Adrenal gland (tissue), 12 donors: ENCODE data around the gene COL23A1. TPM values are rescaled to one million over a fixed set of nuclear protein-coding genes. Genes with fewer than 3 reads are reported as not detected.

Experiments
- DNase-seq, 7 donors: peaks; one replicate each; pipeline ENCODE4 v3.0.0-alpha.2; 2019 to 2020
- H3K27ac ChIP-seq, 5 donors: fragments of 200-600 bp; sonication (generic) in 4 of 5; 1 replicate in 3 of 5; 2 replicates in 2 of 5; pipeline versions ENCODE4 v1.5.1 to v1.8.0; 2016 to 2020; ENCODE audit warnings: mild to moderate bottlenecking in 1 of 5
- H3K27me3 ChIP-seq: fragments of 200-600 bp; 2 replicates; pipeline ENCODE4 v1.8.0; 2021
- H3K36me3 ChIP-seq, 2 donors: fragments of 200-600 bp; replicated peaks in 1 of 2; 1 replicate in 1 of 2; 2 replicates in 1 of 2; pipeline versions ENCODE4 v1.5.1 to v1.8.0; 2018 to 2022
- H3K4me1 ChIP-seq, 2 donors: fragments of 200-600 bp; replicated peaks in 1 of 2; 1 replicate in 1 of 2; 2 replicates in 1 of 2; pipeline versions ENCODE4 v1.5.1 to v1.8.0; 2018 to 2021
- H3K4me3 ChIP-seq, 4 donors: fragments of 200-600 bp; sonication (generic) in 3 of 4; one replicate each; pipeline ENCODE4 v1.5.1; 2016 to 2018
- H3K9me3 ChIP-seq, 3 donors: fragments of 200-600 bp; sonication (generic) in 1 of 3; replicated peaks in 1 of 3; 1 replicate in 2 of 3; 2 replicates in 1 of 3; pipeline versions ENCODE4 v1.5.1 to v1.8.0; 2016 to 2021
- POLR2A ChIP-seq, 2 donors: fragments of 450-650 bp; IDR thresholded peaks; one replicate each; pipeline ENCODE4 v1.6.1; 2017; ENCODE audit warnings: antibody characterized with exemption in 2 of 2, mild to moderate bottlenecking in 2 of 2, moderate library complexity in 1 of 2
- WGBS, 4 donors: extraction: QIAGEN DNeasy Blood & Tissue Kit in 2 of 4; methylation state at CpG; one replicate each; pipeline versions ENCODE4 v1.1.5 to v1.1.7; 2013 to 2017; 5-methylcytosine and 5-hydroxymethylcytosine counted together
- intact Hi-C, 2 donors: fragments of 100-400 bp; cut with DNase I; formaldehyde crosslinking; loops; one replicate each; pipeline versions ENCODE4 v1.14.1 to v1.15.0; 2022 to 2023
- polyA plus RNA-seq, 3 donors: library from polyadenylated mRNA; stranded (reverse); fragments of 200-250 nt in 2 of 3; fragments of 350-450 nt in 1 of 3; fragmentation: Illumina TruSeq in 1 of 3; extraction: RNeasy Lipid Tissue Mini Kit (QIAGEN cat#74804) in 1 of 3; gene quantifications; one replicate each; pipeline ENCODE4 v1.2.3, GENCODE V29; 2013 to 2014
- total RNA-seq, 9 donors: library from RNA; depleted of rRNA in 4 of 9; stranded (reverse); fragments of >200 nt in 4 of 9; fragments of 120-200 nt in 1 of 9; fragmentation: NEBNext Ultra II Directional in 1 of 9; extraction: Animal tissue kit (Norgen Biotek cat#: 25700) in 1 of 9; gene quantifications; one replicate each; pipeline versions ENCODE4 v1.1.0 to v1.2.4, GENCODE V29; 2013 to 2023
- TF ChIP-seq, protein P1 (sequence below), 6 experiments: fragments of 450-650 bp in 4 of 6; fragments of 200-600 bp in 2 of 6; sonication (generic) in 1 of 6; IDR thresholded peaks; 1 replicate in 5 of 6; 2 replicates in 1 of 6; pipeline versions ENCODE4 v1.5.1 to v1.8.0; 2016 to 2021; ENCODE audit warnings: antibody characterized with exemption in 6 of 6, mild to moderate bottlenecking in 2 of 6, moderate library complexity in 1 of 6
- donor health status: healthy with polysubstance abuse.
- donor health status: Bipolar disorder and iron deficiency.
- donor health status: DM: yes; HTN: yes; CAD: no.
- donor health status: DM: no; HTN: no; CAD: no.
- donor health status: DM: no; HTN: no; CAD: no.
- donor health status: DM: yes; HTN: yes; CAD: no.

COL23A1 gene
- total and polyA plus RNA-seq, 12 donors, result 0.09 to 4.4 (median 0.88) TPM

DNA sequence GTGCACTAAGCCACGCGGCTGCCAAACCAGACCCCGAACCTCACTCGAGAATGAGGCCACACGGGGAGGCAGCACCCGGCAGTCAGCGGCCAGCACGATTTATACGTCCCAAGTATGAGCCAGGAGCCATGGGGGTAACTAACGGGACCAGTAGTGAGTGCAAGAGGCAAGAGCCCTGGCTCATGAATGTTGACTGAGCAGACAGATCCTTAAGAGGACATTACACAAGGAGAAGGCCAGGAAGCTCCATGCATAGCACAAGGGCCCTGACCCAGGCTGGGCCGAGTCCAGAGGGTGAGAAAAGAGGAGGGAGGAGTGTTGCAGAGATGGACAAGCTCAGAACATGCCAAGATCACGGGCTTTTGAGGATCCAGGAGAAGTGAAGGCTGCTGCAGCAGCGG, 299.0 kb downstream of the COL23A1 start:
- Histone ChIP-seq H3K4me1 (no peaks in the 10 kb centered on the region), H3K9me3 (no peaks in the 10 kb centered on the region), H3K4me3 (no peak overlapping the region), H3K27ac (no peak overlapping the region), H3K36me3 (no peaks in the 10 kb centered on the region), H3K27me3 (no peaks in the 10 kb centered on the region)
- intact Hi-C loops, result no loop called here
- no peak for TF ChIP-seq POLR2A (IDR thresholded peaks at IDR 0.05)
- TF ChIP-seq, protein P1, sequence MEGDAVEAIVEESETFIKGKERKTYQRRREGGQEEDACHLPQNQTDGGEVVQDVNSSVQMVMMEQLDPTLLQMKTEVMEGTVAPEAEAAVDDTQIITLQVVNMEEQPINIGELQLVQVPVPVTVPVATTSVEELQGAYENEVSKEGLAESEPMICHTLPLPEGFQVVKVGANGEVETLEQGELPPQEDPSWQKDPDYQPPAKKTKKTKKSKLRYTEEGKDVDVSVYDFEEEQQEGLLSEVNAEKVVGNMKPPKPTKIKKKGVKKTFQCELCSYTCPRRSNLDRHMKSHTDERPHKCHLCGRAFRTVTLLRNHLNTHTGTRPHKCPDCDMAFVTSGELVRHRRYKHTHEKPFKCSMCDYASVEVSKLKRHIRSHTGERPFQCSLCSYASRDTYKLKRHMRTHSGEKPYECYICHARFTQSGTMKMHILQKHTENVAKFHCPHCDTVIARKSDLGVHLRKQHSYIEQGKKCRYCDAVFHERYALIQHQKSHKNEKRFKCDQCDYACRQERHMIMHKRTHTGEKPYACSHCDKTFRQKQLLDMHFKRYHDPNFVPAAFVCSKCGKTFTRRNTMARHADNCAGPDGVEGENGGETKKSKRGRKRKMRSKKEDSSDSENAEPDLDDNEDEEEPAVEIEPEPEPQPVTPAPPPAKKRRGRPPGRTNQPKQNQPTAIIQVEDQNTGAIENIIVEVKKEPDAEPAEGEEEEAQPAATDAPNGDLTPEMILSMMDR (IDR thresholded peaks at IDR 0.05), result no peak
- WGBS, 4 donors, result 39 to 68% (median 64%) methylated on average over 7 to 13 of the region's 13 CpGs
- DNase-seq, result no peak

DNA sequence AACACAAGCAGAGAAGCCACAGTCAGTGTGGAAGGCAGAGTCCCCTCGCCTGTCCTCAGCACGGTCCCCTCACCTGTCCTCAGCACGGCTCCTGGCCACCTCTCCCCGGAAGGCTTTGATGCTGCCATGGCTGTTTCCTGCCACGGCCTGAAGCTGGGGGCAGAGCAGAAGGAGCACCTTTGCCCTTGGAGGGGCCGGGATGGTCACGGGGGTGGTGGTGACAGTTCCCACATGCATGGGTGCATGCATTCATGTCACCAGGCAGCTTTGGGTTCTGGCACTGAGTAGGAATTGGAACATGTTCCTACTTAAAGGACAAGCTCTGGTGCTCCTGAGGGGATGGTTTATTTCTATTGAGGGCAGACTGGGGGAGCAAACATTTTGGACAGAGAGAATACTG, 299.8 kb downstream of the COL23A1 start:
- no peaks in the 10 kb centered on the region for H3K4me1 ChIP-seq
- TF ChIP-seq, protein P1 (IDR thresholded peaks at IDR 0.05), result no peak
- no peak for TF ChIP-seq POLR2A (IDR thresholded peaks at IDR 0.05)
- H3K27ac ChIP-seq, result no peak overlapping the region
- no peaks in the 10 kb centered on the region for H3K27me3 ChIP-seq
- H3K9me3 ChIP-seq, result no peaks in the 10 kb centered on the region
- no peaks in the 10 kb centered on the region for H3K36me3 ChIP-seq
- intact Hi-C loops, result no loop called here
- no peak overlapping the region for H3K4me3 ChIP-seq
- no peak for DNase-seq
- WGBS, 4 donors, result 82 to 91% (median 84%) methylated on average over 3 to 7 of the region's 7 CpGs

GRCh38 chr5:178289438-178289837, 300.8 kb downstream of the COL23A1 start:
- TF ChIP-seq, protein P1 (IDR thresholded peaks at IDR 0.05), result no peak
- TF ChIP-seq POLR2A (IDR thresholded peaks at IDR 0.05), result no peak
- H3K4me3 ChIP-seq, result no peak overlapping the region

GRCh38 chr5:178288401-178289368, 301.5 kb downstream of the COL23A1 start:
- 49 to 71% (median 58%) methylated on average over 16 to 21 of the region's 21 CpGs for WGBS, 4 donors
- Histone ChIP-seq H3K27ac (no peak overlapping the region), H3K36me3 (no peaks in the 10 kb centered on the region), H3K4me1 (no peaks in the 10 kb centered on the region), H3K4me3 (no peak overlapping the region), H3K27me3 (no peaks in the 10 kb centered on the region), H3K9me3 (peaks cover 0 to 5% (median 0%) of the 10 kb centered on the region in 3 donors)
- TF ChIP-seq POLR2A (IDR thresholded peaks at IDR 0.05), result no peak
- TF ChIP-seq, protein P1 (IDR thresholded peaks at IDR 0.05), result no peak
- no peak for DNase-seq
- intact Hi-C loops, result loop anchor here in 1 of 2 donors (10.0 kb wide), 1 partner anchor 546 kb away; no protein-coding TSS in a partner anchor

More at GRCh38 chr5:178289438-178289837, 300.8 kb downstream of the COL23A1 start:
- DNase-seq, result no peak
- WGBS, 4 donors, result 67 to 74% (median 68%) methylated on average over 10 to 11 of the region's 11 CpGs
- H3K27ac ChIP-seq, result no peak overlapping the region
- no peaks in the 10 kb centered on the region for H3K9me3 ChIP-seq
- no peaks in the 10 kb centered on the region for H3K36me3 ChIP-seq
- H3K4me1 ChIP-seq, result no peaks in the 10 kb centered on the region
- H3K27me3 ChIP-seq, result no peaks in the 10 kb centered on the region
- intact Hi-C loops, result loop anchor here in 1 of 2 donors (10.0 kb wide), 1 partner anchor 545 kb away; no protein-coding TSS in a partner anchor
